GDM1 (cell line): Measurements from ENCODE around the gene KLHL10.

ENCODE experiments used
- DNase-seq: peaks from one replicate; lab custom pipeline; 2025; lab: John Stamatoyannopoulos, UW

Gene KLHL10

DNA sequence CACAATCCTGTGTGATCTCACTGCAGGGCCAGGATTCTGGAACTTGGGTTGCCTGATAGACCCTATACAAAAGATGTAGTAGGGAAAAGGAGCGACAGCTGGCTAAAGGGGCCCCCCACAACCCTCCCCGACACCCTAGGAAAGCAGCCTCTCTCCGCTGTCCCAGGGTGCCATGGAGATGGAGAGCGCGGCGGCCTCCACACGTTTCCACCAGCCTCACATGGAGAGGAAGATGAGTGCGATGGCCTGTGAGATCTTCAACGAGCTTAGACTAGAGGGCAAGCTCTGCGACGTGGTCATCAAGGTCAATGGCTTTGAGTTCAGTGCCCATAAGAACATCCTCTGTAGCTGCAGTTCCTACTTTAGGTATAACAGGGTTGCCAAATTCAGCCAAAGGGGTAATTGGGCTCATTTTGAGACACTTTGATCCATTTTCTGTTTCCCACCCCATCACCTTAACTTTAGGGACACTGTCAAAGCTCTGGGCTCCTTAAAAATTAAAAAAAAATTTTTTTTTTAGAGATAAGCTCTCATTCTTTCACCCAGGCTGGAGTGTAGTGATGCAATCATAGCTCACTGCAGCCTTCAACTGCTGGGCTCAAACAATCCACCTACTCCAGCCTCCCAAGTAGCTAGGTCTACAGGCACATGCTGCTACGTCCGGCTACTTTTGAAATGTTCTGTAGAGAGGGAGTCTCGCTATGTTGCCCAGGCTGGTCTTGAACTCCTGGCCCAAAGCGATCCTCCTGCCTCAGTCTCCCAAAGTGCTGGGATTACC lies at the start of gene KLHL10:
Gene KLHL10 (plus strand): TSS at position 65 of the 778 bp plus-strand sequence. CDS start 108 bp downstream, at position 173.
- no peak for DNase-seq

DNA sequence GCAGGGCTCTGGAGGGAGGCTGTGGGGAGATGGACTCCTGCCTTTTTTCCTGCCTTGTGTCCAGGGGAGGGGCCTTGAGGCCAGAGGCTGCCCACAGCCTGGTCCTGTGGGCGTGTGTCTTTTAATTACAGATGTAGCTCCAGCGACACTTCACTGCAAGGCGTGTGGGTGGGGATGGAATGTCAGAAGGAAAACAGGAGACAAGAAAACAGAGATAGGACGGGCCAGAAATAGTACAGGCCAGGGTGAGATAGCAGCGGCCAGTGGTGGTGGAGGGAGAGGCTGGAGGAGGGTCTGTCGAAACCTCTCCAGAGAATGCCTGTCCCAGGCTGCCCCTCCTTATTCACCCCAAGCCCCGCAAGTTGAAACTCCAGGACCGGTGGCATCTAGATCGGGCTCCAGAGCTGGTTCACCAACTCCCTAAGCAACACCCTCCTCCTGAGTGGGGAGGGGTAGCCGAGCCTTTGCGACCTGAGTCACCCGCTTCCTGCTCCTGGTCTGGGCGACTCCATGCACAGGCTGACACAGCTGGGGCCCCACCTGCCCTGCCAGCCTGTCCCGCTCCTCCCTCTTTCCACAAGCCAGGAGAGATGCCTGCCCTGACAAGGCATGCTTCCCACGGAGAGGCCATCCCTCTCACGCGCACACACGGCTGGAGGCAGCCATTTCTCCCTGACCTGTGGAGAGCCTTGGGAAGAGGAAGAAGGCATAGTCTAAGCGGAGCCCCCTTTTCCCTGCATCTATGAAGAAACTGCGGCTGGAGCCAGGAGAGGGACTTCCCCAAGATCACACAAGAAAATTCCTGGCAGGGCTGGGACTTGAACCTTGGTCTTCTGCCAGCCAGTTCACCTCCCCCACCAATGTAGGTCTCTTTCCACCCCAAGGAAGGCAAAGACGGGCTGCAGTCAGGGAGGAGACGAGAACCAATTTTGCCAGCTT lies 44.5 kb upstream of the KLHL10 start:
- peak; percentile 28 for DNase-seq

DNA sequence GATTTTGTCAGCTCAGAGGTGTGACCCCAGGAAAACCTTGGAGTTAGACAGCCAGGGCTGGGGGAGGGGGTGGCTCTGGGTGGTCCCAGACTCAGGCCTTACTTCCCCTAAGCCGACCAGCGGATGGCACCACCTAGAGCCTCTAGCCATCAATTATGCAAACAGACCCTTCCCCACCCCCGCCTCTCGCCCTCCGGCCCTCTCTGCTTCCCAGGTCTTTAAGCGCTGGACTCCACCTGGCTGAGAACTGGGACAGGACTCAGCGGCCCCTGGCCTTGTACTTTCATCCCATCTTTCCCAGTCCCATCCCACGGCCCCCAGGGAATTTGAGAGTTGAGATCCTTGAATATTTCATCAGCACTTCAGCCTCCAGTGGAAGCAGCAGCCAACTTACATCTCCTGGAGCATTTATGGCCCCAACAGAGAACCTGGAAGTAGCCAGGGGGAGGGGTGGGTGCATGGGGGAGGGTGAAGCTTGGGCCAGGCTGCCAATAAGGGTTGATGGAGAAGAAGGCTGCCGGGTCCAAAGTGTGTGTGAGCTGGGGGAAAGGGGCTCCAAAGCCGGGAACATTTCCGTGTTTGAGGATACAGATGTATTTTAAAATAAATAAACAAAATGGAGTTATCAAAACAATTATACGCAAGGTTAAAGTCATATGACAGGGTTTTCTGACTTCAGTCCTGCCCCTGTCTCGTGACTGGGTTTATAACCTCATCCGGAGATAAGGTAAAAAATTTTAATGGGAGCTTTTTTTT lies 43.7 kb upstream of the KLHL10 start:
- no peak for DNase-seq

DNA sequence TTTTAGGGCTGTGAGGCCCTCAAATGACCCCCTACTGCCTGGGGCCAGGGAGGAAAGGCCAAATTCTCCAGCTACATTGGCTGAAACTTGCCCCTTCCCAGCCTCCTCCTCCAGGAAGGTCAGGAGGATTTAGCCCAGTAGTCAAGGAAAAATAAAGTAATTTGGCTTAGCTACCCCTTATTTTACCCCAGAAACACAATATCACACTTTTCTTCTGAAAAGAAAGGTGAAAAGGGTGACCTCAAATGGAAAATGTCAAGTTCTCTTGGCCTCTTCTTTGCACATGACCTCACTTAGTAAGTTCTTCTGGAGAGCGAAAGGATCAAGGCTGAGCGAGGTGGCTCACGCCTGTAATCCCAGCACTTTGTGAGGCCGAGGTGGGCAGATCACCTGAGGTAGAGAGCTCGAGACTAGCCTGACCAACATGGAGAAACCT lies 43.1 kb upstream of the KLHL10 start:
- no peak for DNase-seq

DNA sequence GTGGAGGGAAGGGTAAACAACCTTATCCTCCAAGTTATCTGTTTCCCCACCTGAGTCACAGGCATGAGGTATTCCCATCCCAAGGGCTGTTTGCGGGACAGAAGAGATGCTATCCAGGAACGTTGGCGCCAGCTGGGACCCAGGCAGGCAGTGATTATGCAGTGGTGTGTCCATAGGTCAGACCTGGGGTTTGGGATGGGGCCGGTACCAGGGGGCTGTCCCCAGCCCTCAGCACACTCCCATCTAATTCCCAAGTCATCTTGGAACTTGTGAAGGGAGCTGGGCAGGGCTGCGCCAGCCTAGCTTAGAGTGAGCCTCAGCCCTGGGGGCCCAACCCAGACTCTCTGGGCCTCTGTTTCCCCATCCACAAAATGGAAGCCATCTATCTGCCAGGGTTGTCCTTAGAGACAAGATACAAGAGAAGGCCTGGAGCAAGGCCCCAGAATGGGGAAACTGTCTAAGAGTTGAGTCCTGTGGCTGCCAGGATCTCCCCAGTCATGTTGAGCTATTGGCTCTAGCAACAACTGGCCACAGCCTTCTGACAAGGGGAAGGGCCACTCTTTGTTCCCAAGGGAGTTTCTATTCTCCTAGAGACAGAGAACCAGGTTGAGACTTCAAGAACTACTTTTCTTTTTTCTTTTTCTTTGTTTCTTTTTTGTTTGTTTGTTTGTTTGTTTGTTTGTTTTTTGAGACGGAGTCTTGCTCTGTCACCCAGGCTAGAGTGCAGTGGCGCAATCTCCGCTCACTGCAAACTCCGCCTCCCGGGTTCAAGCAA lies 41.3 kb upstream of the KLHL10 start:
- no peak for DNase-seq

DNA sequence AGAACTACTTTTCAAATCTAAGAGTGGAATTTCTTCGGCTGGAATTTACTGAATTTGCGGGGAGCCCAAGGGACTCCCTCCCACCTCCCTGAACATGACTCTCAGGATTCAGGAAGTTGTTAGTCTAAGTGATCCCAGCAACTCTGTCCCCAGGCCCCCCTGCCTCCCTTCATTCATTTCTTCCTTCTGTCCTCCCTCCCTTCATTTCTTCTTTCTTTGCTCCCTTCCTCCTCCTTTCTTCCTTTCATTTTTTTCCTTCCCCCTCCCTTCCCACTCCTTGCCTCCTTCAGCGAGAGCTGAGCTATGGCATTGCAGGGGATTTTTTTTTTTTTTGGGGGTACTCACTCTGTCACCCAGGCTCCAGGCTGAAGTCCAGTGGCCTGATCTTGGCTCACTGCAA lies 40.2 kb upstream of the KLHL10 start:
- no peak for DNase-seq

DNA sequence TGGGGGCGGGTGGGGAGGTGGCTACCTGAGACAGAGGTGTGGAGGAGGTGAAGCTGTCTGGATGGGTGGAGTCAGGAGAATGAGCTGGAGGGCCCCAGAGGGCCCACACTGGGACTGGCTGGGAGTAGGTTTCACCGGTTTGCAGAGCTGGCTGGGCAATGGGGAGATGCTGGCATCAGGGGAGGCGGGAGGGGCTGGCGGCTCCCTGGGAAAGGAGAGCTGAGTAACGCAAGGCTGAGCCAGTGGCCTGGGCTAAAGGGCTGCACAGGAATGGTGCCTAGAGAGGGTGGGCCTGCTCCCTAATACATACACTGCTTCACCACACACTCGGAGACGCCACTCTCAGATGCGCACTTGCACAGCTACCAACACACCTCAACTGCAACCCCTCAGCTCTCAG lies 38.3 kb upstream of the KLHL10 start:
- DNase-seq, result no peak

DNA sequence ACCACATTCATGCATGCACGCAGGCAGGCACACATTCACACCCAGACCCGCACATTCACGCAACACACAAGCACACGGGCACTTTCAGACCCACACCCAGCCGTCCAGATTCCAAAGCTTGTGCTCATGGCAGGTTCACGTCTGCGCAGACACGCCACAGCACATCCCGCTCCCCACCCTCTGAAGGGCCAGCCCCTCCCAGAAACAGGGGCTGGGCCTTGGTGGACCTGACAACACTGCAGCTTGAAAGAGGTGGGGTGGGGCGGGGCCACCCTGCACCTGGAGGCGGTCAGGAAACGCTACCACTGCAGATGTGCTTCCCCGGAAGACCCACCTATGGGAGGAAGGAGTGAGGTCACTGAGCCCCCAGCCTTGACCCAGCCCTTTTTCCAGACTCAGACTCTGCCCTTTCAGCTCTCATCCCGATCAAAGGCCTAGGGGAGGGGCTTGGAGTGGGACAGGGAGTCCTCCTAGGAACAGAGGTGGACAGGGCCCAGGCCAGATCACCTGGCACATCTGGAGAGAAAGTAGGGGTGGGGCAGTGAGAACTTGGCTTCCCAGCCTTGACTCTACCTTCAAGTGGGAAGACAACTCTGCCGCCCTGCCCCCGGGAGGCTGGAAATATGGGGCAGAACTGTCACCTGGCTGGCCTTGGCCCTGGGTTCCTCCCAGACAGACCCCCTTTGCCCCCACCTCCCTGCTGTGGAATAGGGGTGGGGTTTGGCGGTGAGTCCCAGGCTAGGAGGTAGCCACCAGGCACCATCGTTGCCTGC lies 36.8 kb upstream of the KLHL10 start:
- no peak for DNase-seq

DNA sequence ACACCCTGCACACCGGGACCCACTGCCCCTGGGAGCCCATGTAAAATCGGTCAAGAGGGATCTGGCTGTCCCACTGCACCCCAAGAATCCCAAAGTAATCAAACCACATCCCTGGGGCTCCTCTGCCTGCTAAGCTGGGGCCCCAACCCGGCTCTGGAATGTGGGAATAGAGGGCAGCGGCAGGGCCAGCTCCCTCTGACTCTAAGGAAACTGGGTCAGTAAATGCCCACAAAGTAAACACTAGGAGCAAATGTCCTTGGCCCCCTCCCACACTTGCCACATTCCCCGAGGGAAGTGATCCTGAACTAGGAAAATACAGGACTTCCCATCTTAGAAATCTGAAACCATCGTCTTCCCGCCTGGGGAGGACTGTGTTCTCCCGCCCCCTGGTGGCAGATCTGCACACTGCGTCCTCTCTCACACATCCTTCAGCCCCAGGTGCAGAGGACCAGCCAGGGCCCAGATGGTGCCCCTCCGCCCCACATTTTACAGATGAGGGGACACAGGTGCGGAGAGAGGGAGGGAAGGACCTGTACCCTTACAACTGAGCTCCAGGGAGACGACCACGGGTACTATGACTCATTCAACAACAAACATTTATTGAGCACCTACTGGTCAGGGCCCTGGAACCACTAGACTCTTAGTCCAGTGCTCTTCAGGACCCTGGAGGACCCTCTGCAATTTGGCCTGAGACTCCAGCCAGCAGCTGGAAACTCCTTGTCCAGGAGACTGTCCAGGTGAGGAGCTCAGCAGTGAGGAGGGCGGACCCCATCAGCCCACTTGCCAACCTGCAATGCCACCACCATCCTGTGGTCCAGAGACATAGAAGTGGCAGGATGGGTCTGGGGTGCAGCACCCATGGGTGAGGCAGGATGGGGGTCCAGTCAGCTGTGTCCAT lies 36.0 kb upstream of the KLHL10 start:
- DNase-seq, result peak; percentile 21

DNA sequence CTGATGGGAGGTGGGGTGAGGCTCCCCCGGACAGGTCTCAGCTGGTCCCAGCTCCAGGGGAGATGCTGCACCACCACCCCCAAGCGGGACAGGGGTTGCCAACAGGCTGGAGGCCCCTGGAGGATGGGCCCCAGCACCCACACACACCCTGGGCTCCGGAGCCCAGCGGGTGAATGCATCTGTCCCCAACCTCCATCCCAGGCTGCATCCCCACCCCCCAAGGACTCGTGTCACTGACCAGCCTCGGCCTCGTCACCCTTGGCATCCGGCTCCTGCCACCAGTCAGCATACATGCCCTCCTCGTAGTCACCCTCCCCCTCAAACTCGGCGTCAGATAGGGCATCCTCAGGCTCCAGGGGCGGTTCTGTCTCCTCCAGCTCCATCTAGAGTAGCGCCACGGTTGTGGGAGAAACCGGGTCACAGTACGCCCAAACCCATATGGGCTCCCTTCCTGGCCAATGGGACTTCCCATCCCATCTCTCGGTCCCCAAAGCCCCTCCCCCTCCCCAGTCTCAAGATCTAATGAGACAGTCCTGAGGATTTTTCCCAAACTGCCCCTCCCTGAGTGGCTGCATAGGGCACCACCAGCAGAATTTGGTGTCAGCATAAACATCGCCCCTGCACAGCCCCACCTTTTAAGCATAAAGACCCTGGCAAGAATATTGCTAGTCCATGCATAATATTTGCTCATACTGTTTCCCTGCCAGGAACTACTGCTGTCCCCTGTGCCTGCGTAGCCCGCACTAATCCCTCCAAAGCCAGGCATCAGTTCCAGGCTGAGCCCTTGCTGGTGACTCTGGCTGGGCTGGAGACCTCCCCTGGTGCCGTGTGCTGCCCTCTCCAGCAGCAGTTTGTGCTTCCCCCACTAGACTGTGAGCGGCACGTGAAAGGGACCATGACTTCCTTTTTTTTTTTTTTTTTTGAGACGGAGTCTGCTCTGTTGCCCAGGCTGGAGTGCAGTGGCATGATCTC lies 34.3 kb upstream of the KLHL10 start:
- peak; percentile 26 for DNase-seq

DNA sequence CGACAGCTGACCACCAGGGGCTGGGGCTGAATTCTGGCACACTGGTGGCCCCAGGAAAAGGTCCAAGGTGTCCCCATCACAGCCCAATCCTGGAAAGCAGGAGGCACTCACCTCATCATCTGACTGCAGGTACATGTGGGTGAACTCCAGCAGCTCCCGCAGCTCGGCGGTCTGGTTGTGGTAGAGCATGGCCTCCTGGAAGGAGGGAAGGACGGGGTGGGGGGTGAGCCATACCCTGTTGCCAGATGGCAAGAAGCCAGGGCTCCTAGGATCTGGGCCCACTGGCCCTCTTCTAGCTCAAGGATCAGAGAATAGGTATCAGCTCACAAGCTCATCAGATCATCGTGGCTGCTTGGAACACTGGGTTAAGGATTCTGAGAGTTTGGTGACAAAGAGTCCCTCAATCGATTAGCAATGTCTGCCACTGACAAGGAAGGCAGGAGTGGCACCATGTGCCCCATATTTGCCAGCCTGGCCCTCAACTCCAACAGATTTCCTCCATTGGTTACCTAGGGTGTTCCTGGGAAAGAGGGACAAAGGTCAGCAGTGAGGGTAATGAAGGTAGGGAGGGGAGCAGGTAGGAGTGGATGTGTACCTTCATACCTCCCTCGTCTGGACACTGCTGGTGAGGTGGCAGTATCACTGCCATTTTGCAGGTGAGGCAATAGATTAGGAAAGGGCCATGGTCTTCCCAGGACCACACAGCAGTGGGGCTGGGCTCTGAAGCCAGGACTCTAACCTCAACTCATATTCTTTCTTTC lies 30.8 kb upstream of the KLHL10 start:
- no peak for DNase-seq

DNA sequence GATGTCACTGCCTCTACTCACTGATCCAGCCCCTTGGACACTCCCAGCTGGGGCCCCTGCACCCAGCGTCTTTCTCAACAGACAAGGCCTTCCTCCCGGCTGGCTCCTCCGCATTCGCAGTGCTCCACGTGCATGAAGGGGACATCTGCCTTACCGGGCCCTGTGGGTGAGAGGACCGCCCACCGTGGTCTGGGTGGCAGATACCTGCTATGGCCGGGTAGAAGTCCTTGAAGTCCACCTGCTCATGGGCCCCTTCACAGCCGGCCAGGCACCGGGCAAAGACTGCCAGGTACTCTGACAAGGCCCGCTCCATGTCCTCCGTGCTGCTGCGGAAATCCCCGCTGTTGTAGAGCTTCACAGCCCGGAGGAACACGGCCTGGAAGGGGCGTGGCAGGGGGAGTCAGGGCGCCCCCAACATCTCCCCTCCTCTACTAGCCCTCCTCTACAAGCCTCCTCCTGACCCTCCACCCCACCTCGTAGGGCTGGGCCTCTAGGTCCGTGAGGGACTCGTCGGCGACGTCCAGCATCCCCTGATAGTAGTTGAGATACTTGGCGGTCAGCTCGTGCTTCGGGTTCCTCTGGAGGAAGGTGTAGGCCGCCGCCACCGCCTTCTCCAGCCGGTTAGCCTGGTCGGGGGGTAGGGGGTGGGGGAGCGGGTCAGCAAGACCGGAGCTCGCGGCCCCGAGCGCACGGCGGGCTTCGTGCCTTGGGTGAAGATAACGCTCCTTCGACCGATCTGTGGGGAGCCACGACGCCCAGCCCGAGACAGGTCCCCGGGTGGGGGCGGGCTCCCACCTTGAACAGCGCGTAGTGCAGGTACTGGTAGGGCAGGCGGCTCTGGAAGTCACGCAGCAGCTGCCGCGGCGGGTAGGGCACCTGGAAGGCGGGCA lies 26.7 kb upstream of the KLHL10 start:
- no peak for DNase-seq

DNA sequence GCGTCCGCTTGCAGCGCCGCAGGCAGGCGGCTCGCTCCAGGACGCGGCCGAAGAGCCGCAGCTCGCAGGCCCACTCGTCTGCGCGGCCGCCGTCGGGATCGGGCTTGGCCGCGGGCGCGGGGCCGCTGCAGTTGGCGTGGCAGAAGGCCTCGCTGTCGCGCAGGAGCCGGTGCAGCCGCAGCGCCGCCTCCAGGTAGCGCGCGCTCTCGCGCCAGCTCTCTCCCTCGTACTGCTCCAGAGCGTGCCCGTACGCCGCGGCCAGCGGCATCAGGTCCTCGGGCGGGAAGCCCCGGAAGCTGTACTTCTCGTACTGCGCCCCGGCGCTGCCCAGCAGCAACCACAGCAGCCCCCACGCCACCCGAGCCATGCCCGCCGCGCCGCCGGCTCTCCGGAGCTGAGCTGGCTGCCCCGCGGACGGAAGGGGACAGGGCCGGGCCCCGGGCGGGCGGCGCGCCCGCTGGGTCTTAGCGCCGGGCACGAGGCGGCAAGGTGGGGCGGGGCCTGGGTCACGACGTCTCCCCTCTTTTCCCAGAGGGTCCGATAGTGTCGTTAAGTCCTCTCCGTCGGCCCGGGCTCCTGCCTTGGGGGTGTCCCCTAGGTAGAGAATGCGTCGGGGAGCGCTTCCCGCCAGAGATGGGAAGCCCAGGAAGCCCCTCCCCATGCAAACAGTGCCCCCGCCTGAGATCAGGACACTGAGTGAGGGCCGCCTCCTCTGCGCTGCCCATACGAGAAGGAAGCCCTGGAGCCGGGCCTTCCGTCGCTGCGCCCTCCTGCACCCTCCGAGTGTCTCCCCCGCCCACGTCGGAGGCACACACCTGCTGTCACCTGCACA lies 25.9 kb upstream of the KLHL10 start, which contains the start of gene P3H4:
Gene P3H4 (minus strand): TSS at position 401 of the 832 bp plus-strand sequence. CDS start 34 bp downstream, at position 367.
- peak; percentile 77 for DNase-seq

DNA sequence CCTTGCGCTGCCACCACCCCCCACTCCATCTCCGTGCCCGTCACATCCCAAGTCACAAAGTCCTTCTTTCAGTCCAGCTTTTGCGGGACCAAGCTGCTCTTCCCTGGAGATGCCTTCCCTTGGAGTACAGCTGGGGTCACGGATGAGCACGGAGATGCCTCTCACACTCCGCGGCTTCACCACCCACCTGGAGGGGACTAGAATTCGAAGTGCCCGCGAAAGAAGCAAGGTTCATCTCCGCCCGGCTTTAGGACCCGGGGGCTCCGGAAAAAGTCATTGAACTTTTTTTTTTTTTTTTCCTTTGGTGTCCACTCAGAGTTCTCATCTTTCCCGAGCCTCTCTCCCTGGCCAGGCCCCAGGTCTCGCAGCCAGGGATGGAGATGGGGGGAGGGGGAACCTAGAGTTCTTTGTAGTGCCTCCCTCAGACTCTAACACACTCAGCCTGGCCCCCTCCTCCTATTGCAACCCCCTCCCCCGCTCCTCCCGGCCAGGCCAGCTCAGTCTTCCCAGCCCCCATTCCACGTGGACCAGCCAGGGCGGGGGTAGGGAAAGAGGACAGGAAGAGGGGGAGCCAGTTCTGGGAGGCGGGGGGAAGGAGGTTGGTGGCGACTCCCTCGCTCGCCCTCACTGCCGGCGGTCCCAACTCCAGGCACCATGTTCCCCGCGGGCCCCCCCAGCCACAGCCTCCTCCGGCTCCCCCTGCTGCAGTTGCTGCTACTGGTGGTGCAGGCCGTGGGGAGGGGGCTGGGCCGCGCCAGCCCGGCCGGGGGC lies 25.1 kb upstream of the KLHL10 start, which contains the start of gene FKBP10:
Gene FKBP10 (plus strand): TSS at position 624 of the 771 bp plus-strand sequence. CDS start 31 bp downstream, at position 655.
- DNase-seq, result no peak
